ENCODE results near the gene CCDC33.

CCDC33 gene

GRCh38 chr15:74333093-74333492 lies 97.0 kb downstream of the CCDC33 start:
- Histone ChIP-seq H3K4me1 (ENCODE audit: control insufficient read depth, insufficient read depth, low read length, poor library complexity, severe bottlenecking) (no peaks in the 10 kb centered on the region), H3K27me3 (replicated peaks; ENCODE audit: control insufficient read depth, insufficient read depth, low read length, poor library complexity, severe bottlenecking) (no peaks in the 10 kb centered on the region)

GRCh38 chr15:74333662-74334061 lies 97.5 kb downstream of the CCDC33 start:
- H3K4me1 ChIP-seq (ENCODE audit: control insufficient read depth, insufficient read depth, low read length, poor library complexity, severe bottlenecking), result no peaks in the 10 kb centered on the region
- H3K36me3 ChIP-seq (ENCODE audit: control insufficient read depth, insufficient read depth, low read length), result no peaks in the 10 kb centered on the region
- no peaks in the 10 kb centered on the region for H3K27me3 ChIP-seq (replicated peaks; ENCODE audit: control insufficient read depth, insufficient read depth, low read length, poor library complexity, severe bottlenecking)
- H3K27ac ChIP-seq (ENCODE audit: insufficient read depth, low read length, poor library complexity, severe bottlenecking), result no peak overlapping the region
- no peaks in the 10 kb centered on the region for H3K9me3 ChIP-seq (ENCODE audit: control insufficient read depth, low read length)
- no peak overlapping the region for H3K4me3 ChIP-seq (ENCODE audit: insufficient read depth, low read depth, low read length, poor library complexity, severe bottlenecking)
- no peak for DNase-seq

More at GRCh38 chr15:74333093-74333492, 97.0 kb downstream of the CCDC33 start:
- DNase-seq, result no peak
- no peaks in the 10 kb centered on the region for H3K36me3 ChIP-seq (ENCODE audit: control insufficient read depth, insufficient read depth, low read length)
- no peaks in the 10 kb centered on the region for H3K9me3 ChIP-seq (ENCODE audit: control insufficient read depth, low read length)
- H3K4me3 ChIP-seq (ENCODE audit: insufficient read depth, low read depth, low read length, poor library complexity, severe bottlenecking), result no peak overlapping the region
- no peak overlapping the region for H3K27ac ChIP-seq (ENCODE audit: insufficient read depth, low read length, poor library complexity, severe bottlenecking)

DNA sequence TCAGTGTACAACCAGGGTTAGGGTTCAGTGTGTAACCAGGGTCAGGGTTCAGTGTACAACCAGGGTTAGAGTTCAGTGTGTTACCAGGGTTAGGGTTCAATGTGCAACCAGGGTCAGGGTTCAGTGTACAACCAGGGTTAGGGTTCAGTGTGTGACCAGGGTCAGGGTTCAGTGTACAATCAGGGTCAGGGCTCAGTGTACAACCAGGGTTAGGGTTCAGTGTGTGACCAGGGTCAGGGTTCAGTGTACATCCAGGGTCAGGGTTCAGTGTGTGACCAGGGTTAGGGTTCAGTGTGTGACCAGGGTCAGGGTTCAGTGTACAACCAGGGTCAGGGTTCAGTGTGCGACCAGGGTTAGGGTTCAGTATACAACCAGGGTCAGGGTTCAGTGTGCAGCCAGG lies 98.0 kb downstream of the CCDC33 start:
- H3K4me3 ChIP-seq (ENCODE audit: insufficient read depth, low read depth, low read length, poor library complexity, severe bottlenecking), result no peak overlapping the region
- H3K27ac ChIP-seq (ENCODE audit: insufficient read depth, low read length, poor library complexity, severe bottlenecking), result no peak overlapping the region
- no peaks in the 10 kb centered on the region for H3K4me1 ChIP-seq (ENCODE audit: control insufficient read depth, insufficient read depth, low read length, poor library complexity, severe bottlenecking)
- no peaks in the 10 kb centered on the region for H3K36me3 ChIP-seq (ENCODE audit: control insufficient read depth, insufficient read depth, low read length)
- no peaks in the 10 kb centered on the region for H3K9me3 ChIP-seq (ENCODE audit: control insufficient read depth, low read length)
- no peaks in the 10 kb centered on the region for H3K27me3 ChIP-seq (replicated peaks; ENCODE audit: control insufficient read depth, insufficient read depth, low read length, poor library complexity, severe bottlenecking)
- no peak for DNase-seq

DNA sequence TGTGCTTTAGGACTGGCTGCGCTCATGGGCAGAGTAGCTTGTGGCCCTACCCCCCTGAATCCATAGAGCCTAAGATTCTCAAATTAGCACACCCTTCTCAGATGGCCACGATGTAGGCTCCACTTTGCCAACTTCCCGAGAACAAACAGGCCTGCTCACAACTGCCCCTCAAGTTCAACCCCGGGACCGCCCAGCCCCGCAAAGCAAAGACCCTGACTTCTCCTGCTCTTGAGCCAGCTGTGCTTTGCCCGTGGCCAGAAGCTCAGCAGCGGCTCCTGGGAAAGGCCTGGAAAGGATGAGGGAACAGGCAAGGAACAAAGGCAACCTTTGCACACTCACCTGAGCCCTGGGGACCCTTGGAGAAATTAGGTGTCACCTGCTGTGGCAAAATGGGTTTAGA lies 99.3 kb downstream of the CCDC33 start:
- no peaks in the 10 kb centered on the region for H3K27me3 ChIP-seq (replicated peaks; ENCODE audit: control insufficient read depth, insufficient read depth, low read length, poor library complexity, severe bottlenecking)
- H3K9me3 ChIP-seq (ENCODE audit: control insufficient read depth, low read length), result no peaks in the 10 kb centered on the region

GRCh38 chr15:74336061-74337005 lies 100.2 kb downstream of the CCDC33 start:
- no peak overlapping the region for H3K4me3 ChIP-seq (ENCODE audit: insufficient read depth, low read depth, low read length, poor library complexity, severe bottlenecking)
- H3K9me3 ChIP-seq (ENCODE audit: control insufficient read depth, low read length), result no peaks in the 10 kb centered on the region
- H3K4me1 ChIP-seq (ENCODE audit: control insufficient read depth, insufficient read depth, low read length, poor library complexity, severe bottlenecking), result no peaks in the 10 kb centered on the region
- no peaks in the 10 kb centered on the region for H3K27me3 ChIP-seq (replicated peaks; ENCODE audit: control insufficient read depth, insufficient read depth, low read length, poor library complexity, severe bottlenecking)
- DNase-seq, result no peak
- no peak overlapping the region for H3K27ac ChIP-seq (ENCODE audit: insufficient read depth, low read length, poor library complexity, severe bottlenecking)
- no peaks in the 10 kb centered on the region for H3K36me3 ChIP-seq (ENCODE audit: control insufficient read depth, insufficient read depth, low read length)

More for the DNA sequence above, 99.3 kb downstream of the CCDC33 start:
- DNase-seq, result no peak
- Histone ChIP-seq H3K36me3 (ENCODE audit: control insufficient read depth, insufficient read depth, low read length) (no peaks in the 10 kb centered on the region), H3K27ac (ENCODE audit: insufficient read depth, low read length, poor library complexity, severe bottlenecking) (no peak overlapping the region), H3K4me3 (ENCODE audit: insufficient read depth, low read depth, low read length, poor library complexity, severe bottlenecking) (no peak overlapping the region), H3K4me1 (ENCODE audit: control insufficient read depth, insufficient read depth, low read length, poor library complexity, severe bottlenecking) (no peaks in the 10 kb centered on the region)

DNA sequence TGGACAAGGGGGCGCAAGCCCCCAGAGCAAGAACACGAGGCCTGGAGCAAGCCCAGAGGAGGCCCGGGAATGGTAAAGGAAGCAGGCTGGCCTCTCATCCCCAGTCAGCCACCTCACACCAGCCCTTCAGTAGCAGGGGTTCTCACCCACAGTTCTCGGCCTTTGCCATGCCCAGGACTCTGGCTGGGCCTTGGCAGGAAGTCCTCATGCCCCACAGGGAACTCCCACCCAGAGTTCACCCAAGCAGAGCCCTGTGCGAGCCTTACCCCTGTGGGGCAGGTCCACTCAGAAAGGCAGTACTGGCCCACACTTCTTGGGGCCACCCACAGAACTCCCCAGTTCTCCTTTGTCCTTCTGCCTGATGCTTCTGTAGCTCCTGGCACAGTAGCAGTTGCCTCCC lies 101.0 kb downstream of the CCDC33 start:
- H3K4me3 ChIP-seq (ENCODE audit: insufficient read depth, low read depth, low read length, poor library complexity, severe bottlenecking), result no peak overlapping the region
- H3K27me3 ChIP-seq (replicated peaks; ENCODE audit: control insufficient read depth, insufficient read depth, low read length, poor library complexity, severe bottlenecking), result no peaks in the 10 kb centered on the region
- no peak for DNase-seq
- no peaks in the 10 kb centered on the region for H3K9me3 ChIP-seq (ENCODE audit: control insufficient read depth, low read length)
- no peaks in the 10 kb centered on the region for H3K36me3 ChIP-seq (ENCODE audit: control insufficient read depth, insufficient read depth, low read length)
- no peaks in the 10 kb centered on the region for H3K4me1 ChIP-seq (ENCODE audit: control insufficient read depth, insufficient read depth, low read length, poor library complexity, severe bottlenecking)
- H3K27ac ChIP-seq (ENCODE audit: insufficient read depth, low read length, poor library complexity, severe bottlenecking), result no peak overlapping the region

DNA sequence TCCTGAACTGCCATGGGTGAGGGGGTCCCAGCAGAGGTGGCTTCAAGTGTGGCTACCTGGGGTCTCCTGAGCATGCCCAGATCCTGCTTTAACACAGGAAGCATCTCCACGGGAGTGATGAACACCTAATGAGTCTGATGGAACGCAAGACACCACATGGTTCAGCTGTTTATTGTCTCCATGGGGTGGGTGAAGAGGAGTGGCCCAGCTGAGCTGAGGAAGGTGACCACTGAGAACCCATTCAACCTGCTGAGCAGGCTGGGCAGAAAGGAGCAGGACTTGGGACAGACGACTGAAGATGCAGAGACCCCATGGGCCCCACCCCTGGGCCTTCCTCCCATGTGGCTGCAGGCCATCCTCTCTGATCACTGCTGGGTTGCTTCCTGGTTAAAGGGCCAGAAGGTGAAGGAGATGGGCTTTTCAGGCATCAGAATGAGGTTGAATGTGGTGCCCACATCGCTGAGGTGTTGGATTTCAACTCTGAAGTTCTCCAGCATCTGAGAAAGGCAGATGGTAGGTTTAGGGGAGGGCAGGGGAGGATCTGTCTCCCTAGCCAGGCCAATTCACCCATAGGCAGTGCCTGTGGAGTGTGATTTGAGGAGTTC lies 101.6 kb downstream of the CCDC33 start:
- Histone ChIP-seq H3K4me1 (ENCODE audit: control insufficient read depth, insufficient read depth, low read length, poor library complexity, severe bottlenecking) (no peaks in the 10 kb centered on the region), H3K27me3 (replicated peaks; ENCODE audit: control insufficient read depth, insufficient read depth, low read length, poor library complexity, severe bottlenecking) (no peaks in the 10 kb centered on the region), H3K36me3 (ENCODE audit: control insufficient read depth, insufficient read depth, low read length) (no peaks in the 10 kb centered on the region), H3K4me3 (ENCODE audit: insufficient read depth, low read depth, low read length, poor library complexity, severe bottlenecking) (no peak overlapping the region), H3K9me3 (ENCODE audit: control insufficient read depth, low read length) (no peaks in the 10 kb centered on the region), H3K27ac (ENCODE audit: insufficient read depth, low read length, poor library complexity, severe bottlenecking) (no peak overlapping the region)
- DNase-seq, result no peak

DNA sequence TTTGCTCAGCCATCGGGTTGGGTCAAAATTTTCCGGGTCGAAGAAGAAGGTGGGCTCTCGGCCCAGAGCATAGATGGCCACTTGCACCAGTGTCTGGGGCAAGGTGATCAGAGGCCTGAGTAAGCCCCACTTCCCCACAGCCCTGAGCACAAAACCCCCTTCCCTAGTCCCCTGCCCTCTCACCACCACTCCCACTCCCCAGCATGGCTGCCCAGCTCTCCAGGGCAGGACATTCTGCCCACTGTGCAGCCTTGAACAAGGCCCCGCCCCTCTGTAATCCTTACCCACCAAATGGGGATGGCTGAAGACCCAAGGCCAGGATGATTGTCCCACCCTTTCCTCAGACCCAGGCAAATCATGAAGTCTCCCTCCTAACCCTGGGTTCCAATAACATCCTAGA lies 102.5 kb downstream of the CCDC33 start:
- Histone ChIP-seq H3K4me3 (ENCODE audit: insufficient read depth, low read depth, low read length, poor library complexity, severe bottlenecking) (no peak overlapping the region), H3K27me3 (replicated peaks; ENCODE audit: control insufficient read depth, insufficient read depth, low read length, poor library complexity, severe bottlenecking) (no peaks in the 10 kb centered on the region)

GRCh38 chr15:74339371-74339770 lies 103.2 kb downstream of the CCDC33 start:
- Histone ChIP-seq H3K9me3 (ENCODE audit: control insufficient read depth, low read length) (no peaks in the 10 kb centered on the region), H3K4me1 (ENCODE audit: control insufficient read depth, insufficient read depth, low read length, poor library complexity, severe bottlenecking) (no peaks in the 10 kb centered on the region), H3K27ac (ENCODE audit: insufficient read depth, low read length, poor library complexity, severe bottlenecking) (no peak overlapping the region), H3K36me3 (ENCODE audit: control insufficient read depth, insufficient read depth, low read length) (no peaks in the 10 kb centered on the region), H3K27me3 (replicated peaks; ENCODE audit: control insufficient read depth, insufficient read depth, low read length, poor library complexity, severe bottlenecking) (no peaks in the 10 kb centered on the region), H3K4me3 (ENCODE audit: insufficient read depth, low read depth, low read length, poor library complexity, severe bottlenecking) (no peak overlapping the region)
- DNase-seq, result no peak

More for the DNA sequence above, 102.5 kb downstream of the CCDC33 start:
- no peak for DNase-seq
- no peaks in the 10 kb centered on the region for H3K36me3 ChIP-seq (ENCODE audit: control insufficient read depth, insufficient read depth, low read length)
- no peak overlapping the region for H3K27ac ChIP-seq (ENCODE audit: insufficient read depth, low read length, poor library complexity, severe bottlenecking)
- H3K9me3 ChIP-seq (ENCODE audit: control insufficient read depth, low read length), result no peaks in the 10 kb centered on the region
- H3K4me1 ChIP-seq (ENCODE audit: control insufficient read depth, insufficient read depth, low read length, poor library complexity, severe bottlenecking), result no peaks in the 10 kb centered on the region

- no peaks in the 10 kb centered on the region for H3K4me1 ChIP-seq (ENCODE audit: control insufficient read depth, insufficient read depth, low read length, poor library complexity, severe bottlenecking)
- no peak overlapping the region for H3K27ac ChIP-seq (ENCODE audit: insufficient read depth, low read length, poor library complexity, severe bottlenecking)
- H3K36me3 ChIP-seq (ENCODE audit: control insufficient read depth, insufficient read depth, low read length), result no peaks in the 10 kb centered on the region
- no peaks in the 10 kb centered on the region for H3K9me3 ChIP-seq (ENCODE audit: control insufficient read depth, low read length)
- DNase-seq, result no peak
- no peaks in the 10 kb centered on the region for H3K27me3 ChIP-seq (replicated peaks; ENCODE audit: control insufficient read depth, insufficient read depth, low read length, poor library complexity, severe bottlenecking)
- no peak overlapping the region for H3K4me3 ChIP-seq (ENCODE audit: insufficient read depth, low read depth, low read length, poor library complexity, severe bottlenecking)
Observed at GRCh38 chr15:74340150-74340549, 104.0 kb downstream of the CCDC33 start.
